Gastroesophageal sphincter (tissue), 3 donors: Measurements from ENCODE around the gene KLHL26.

Source experiments
- CTCF ChIP-seq, 4 experiments: fragments of 200-600 bp in 2 of 4; fragments of 450-650 bp in 2 of 4; sonication (generic) in 1 of 4; IDR thresholded peaks; one replicate each; pipeline ENCODE4 v1.5.1; 2017 to 2019; ENCODE audit warnings: antibody characterized with exemption in 4 of 4, mild to moderate bottlenecking in 2 of 4, moderate library complexity in 2 of 4
- EP300 ChIP-seq: sonication (generic); formaldehyde crosslinking; IDR thresholded peaks from one replicate; pipeline ENCODE4 v1.6.1; 2017; ENCODE audit warnings: antibody characterized with exemption, mild to moderate bottlenecking
- POLR2A ChIP-seq, 2 donors: fragments of 450-650 bp; IDR thresholded peaks; one replicate each; pipeline ENCODE4 v1.6.1; 2017; ENCODE audit warnings: antibody characterized with exemption in 2 of 2, mild to moderate bottlenecking in 2 of 2, moderate library complexity in 1 of 2
- POLR2AphosphoS5 ChIP-seq: sonication (generic); formaldehyde crosslinking; IDR thresholded peaks from one replicate; pipeline ENCODE4 v1.6.1; 2017; ENCODE audit warnings: antibody characterized with exemption

DNA sequence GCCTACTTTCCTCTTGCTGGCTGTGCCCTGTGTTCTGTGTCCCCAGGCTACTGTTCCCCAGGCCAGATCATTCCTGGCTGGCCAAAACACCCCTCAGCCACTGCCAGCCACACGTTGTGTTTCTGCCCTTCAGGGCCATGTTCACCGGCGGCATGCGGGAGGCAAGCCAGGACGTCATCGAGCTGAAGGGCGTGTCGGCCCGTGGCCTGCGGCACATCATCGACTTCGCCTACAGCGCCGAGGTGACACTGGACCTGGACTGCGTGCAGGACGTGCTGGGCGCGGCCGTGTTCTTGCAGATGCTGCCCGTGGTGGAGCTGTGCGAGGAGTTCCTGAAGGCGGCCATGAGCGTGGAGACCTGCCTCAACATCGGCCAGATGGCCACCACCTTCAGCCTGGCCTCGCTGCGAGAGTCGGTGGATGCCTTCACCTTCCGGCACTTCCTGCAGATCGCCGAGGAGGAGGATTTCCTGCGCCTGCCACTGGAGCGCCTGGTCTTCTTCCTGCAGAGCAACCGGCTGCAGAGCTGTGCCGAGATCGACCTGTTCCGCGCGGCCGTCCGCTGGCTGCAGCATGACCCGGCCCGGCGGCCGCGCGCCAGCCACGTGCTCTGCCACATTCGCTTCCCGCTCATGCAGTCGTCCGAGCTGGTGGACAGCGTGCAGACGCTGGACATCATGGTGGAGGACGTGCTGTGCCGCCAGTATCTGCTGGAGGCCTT lies 30.9 kb downstream of the KLHL26 start:
- TF ChIP-seq CTCF (IDR thresholded peaks at IDR 0.05) (no peak), POLR2A (IDR thresholded peaks at IDR 0.05) (no peak), POLR2AphosphoS5 (no peak), EP300 (no peak)
